ENCODE results near the gene SLC22A1. TPM values are rescaled to one million over a fixed set of nuclear protein-coding genes. Genes with fewer than 3 reads are reported as not detected.

The SLC22A1 gene
- total RNA-seq, 1 donor from 2014 or later = 1.2 TPM

DNA sequence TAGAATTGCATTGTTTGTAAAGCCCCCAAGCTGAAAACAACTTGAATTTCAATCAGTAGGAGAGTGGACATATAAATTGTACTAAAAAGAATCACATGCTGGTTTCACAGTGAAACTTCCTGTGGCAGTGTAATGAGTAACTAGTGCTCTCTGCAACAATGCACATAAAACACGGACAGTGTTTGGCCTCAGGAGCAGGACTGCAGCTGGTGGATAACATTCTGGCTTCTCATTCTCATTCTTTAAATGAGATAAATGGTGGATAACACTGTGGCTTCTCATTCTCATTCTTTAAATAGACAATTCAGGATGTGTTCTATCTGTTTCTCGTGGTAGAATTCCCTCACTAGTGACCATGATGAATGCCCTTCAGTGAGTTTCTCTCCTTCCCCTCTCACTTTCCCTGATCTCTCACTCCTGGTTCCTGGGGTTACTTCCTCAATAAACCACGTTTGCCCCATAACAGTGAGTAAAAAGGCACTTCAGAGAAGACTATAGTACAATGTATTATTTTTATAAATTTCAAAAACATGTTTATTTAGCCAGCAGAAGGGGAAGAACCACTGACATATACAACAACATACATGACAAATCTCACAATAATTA, 77.1 kb downstream of the SLC22A1 start:
- TF ChIP-seq POLR2A (IDR thresholded peaks at IDR 0.05) (no peak), POLR2AphosphoS5 (IDR thresholded peaks at IDR 0.05; ENCODE audit: insufficient read depth in 1 of 2, low read depth in 1 of 2) (no peak)
- TF ChIP-seq, protein P1, sequence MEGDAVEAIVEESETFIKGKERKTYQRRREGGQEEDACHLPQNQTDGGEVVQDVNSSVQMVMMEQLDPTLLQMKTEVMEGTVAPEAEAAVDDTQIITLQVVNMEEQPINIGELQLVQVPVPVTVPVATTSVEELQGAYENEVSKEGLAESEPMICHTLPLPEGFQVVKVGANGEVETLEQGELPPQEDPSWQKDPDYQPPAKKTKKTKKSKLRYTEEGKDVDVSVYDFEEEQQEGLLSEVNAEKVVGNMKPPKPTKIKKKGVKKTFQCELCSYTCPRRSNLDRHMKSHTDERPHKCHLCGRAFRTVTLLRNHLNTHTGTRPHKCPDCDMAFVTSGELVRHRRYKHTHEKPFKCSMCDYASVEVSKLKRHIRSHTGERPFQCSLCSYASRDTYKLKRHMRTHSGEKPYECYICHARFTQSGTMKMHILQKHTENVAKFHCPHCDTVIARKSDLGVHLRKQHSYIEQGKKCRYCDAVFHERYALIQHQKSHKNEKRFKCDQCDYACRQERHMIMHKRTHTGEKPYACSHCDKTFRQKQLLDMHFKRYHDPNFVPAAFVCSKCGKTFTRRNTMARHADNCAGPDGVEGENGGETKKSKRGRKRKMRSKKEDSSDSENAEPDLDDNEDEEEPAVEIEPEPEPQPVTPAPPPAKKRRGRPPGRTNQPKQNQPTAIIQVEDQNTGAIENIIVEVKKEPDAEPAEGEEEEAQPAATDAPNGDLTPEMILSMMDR (IDR thresholded peaks at IDR 0.05) = no peak
- no peaks in the 10 kb centered on the region for H3K27me3 ChIP-seq
- H3K4me1 ChIP-seq = peaks cover 15% of the 10 kb centered on the region
- H3K36me3 ChIP-seq = no peaks in the 10 kb centered on the region
- H3K9me3 ChIP-seq = no peaks in the 10 kb centered on the region
- H3K27ac ChIP-seq = no peak overlapping the region
- intact Hi-C loops (cut with DNase I) = no loop called here
- DNase-seq (ENCODE audit: extremely low spot score in 2 of 2) = no peak
- H3K4me3 ChIP-seq = no peak overlapping the region

DNA sequence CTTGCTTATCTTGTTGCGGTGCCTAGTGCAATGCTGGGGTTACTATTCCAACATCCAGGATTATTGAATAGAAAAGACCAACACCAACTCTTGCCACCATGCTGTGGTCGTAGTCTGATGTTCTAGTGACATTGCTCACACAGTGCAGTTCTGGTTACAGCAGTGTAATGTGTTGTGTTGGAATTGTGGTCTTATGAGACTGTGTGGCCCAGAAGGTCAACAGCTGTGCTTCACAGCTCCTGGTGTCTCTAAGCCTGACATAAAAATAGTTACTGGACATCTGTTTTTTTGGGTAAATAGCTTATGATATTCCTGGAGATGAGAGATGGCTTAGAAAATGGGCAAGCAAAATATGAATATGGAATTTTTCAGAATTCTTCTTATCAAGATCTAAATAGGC, 79.4 kb downstream of the SLC22A1 start:
- Histone ChIP-seq H3K36me3 (no peaks in the 10 kb centered on the region), H3K4me1 (peaks cover 15% of the 10 kb centered on the region), H3K27ac (no peak overlapping the region), H3K4me3 (no peak overlapping the region), H3K27me3 (no peaks in the 10 kb centered on the region), H3K9me3 (no peaks in the 10 kb centered on the region)
- intact Hi-C loops (cut with DNase I) = no loop called here
- no peak for DNase-seq (ENCODE audit: extremely low spot score in 2 of 2)
- TF ChIP-seq POLR2A (IDR thresholded peaks at IDR 0.05) = no peak

DNA sequence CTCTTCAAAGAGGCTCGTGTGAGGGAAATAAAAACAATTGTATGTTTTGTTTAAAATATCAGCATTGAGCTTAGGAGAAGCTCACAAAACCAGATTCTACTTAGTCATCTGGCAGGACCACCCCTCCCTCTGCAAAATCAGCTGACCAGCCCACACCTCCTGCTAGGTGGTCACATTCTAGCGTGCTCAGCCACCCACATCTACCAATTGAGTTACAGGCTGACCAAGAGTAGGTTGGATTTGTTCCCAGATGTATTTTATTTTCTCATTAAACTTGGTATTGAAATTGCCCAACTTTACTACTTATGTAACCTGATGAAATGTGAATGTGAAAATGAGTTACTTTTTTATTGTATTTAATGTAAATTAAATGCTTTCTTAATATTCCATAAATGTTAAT, 80.8 kb downstream of the SLC22A1 start:
- Histone ChIP-seq H3K9me3 (no peaks in the 10 kb centered on the region), H3K4me3 (no peak overlapping the region), H3K36me3 (no peaks in the 10 kb centered on the region), H3K4me1 (peaks cover 15% of the 10 kb centered on the region), H3K27me3 (no peaks in the 10 kb centered on the region), H3K27ac (no peak overlapping the region)
- no peak for TF ChIP-seq POLR2AphosphoS5 (IDR thresholded peaks at IDR 0.05; ENCODE audit: insufficient read depth in 1 of 2, low read depth in 1 of 2)
- TF ChIP-seq POLR2A (IDR thresholded peaks at IDR 0.05) = no peak
- TF ChIP-seq, protein P1 (IDR thresholded peaks at IDR 0.05) = no peak
- intact Hi-C loops (cut with DNase I) = no loop called here
- no peak for DNase-seq (ENCODE audit: extremely low spot score in 2 of 2)

DNA sequence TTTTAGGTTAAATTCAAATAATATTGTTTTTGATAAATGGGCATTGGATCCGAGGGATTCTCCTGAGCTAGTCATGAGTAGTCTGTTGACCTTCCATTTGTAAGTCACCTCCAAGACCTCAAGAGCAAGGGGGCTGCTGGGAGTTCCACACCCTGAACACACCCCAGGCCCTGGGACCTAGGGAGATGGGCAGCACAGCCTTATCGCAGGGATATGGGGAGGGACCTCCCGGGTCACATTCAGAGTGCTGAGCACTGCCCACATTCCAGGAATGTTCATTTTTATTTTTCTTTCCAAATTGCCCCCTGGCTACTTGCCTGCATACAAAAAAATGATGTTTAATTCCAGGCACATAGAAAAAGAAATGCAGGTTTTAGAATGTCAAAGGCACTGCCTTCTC, 81.5 kb downstream of the SLC22A1 start:
- DNase-seq (ENCODE audit: extremely low spot score in 2 of 2) = no peak
- Histone ChIP-seq H3K4me1 (peaks cover 15% of the 10 kb centered on the region), H3K36me3 (no peaks in the 10 kb centered on the region), H3K4me3 (no peak overlapping the region), H3K9me3 (no peaks in the 10 kb centered on the region), H3K27ac (no peak overlapping the region), H3K27me3 (no peaks in the 10 kb centered on the region)
- TF ChIP-seq POLR2AphosphoS5 (IDR thresholded peaks at IDR 0.05; ENCODE audit: insufficient read depth in 1 of 2, low read depth in 1 of 2) = no peak
- TF ChIP-seq, protein P1 (IDR thresholded peaks at IDR 0.05) = no peak
- no peak for TF ChIP-seq POLR2A (IDR thresholded peaks at IDR 0.05)
- intact Hi-C loops (cut with DNase I) = no loop called here

DNA sequence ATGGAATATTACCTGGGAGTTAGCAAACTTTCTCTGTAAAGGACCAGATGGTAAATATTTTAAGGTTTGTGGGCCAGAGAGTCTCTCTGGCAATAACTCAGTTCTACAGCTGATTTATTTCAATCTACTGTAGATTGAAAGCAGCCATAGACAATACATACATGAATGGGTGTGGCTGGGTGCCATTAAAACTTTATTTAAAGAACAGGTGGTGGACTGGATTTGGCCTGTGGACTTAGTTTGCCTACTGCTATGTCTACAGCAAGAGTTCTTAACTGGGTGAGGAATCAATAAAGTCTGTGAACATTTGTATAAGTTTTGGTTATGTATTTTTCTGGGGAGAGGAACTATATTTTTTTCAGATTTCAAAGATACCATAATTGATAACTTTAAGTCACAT, 81.9 kb downstream of the SLC22A1 start:
- peaks cover 15% of the 10 kb centered on the region for H3K4me1 ChIP-seq
- intact Hi-C loops (cut with DNase I) = no loop called here
- DNase-seq (ENCODE audit: extremely low spot score in 2 of 2) = no peak
- TF ChIP-seq POLR2A (IDR thresholded peaks at IDR 0.05) (no peak), POLR2AphosphoS5 (IDR thresholded peaks at IDR 0.05; ENCODE audit: insufficient read depth in 1 of 2, low read depth in 1 of 2) (no peak)
- TF ChIP-seq, protein P1 (IDR thresholded peaks at IDR 0.05) = no peak
- no peaks in the 10 kb centered on the region for H3K36me3 ChIP-seq
- H3K27ac ChIP-seq = no peak overlapping the region
- H3K27me3 ChIP-seq = no peaks in the 10 kb centered on the region
- no peak overlapping the region for H3K4me3 ChIP-seq
- H3K9me3 ChIP-seq = no peaks in the 10 kb centered on the region

All from vagina (tissue), 2 donors.